OCI-LY3 (cell line): ENCODE data around the gene LEMD1.

Experiments used
- EZH2phosphoT487 ChIP-seq: fragments of 200-600 bp; shearing (Covaris generic); IDR thresholded peaks from 2 replicates; pipeline ENCODE4 v1.6.1; 2018; ENCODE audit warnings: antibody characterized with exemption, mixed run types, low read depth
- TF ChIP-seq, protein P1 (sequence below): fragments of 200-600, 300-600 bp; sonication (generic); IDR thresholded peaks from 2 replicates; pipeline ENCODE4 v1.5.1; 2014; ENCODE audit warnings: antibody characterized with exemption, low read length, low read depth

DNA sequence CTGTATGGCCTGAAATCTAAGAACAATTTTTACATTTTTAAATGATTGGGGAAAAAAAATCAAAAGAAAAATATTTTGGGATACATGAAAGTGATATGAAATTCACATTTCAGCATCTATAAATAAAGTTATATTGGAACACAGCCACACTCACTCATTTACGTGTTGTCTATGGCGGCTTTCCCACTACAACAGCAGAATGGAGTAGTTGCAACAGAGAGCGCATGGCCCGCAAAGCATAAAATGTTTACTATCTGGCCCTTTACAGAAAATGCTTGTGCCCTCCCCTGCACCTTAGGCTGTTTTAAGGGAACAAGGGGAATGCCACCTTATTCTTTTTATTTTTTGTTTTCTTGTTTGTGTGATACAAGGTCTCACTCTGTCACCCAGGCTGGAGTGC lies 68.7 kb downstream of the LEMD1 start:
- TF ChIP-seq, protein P1, sequence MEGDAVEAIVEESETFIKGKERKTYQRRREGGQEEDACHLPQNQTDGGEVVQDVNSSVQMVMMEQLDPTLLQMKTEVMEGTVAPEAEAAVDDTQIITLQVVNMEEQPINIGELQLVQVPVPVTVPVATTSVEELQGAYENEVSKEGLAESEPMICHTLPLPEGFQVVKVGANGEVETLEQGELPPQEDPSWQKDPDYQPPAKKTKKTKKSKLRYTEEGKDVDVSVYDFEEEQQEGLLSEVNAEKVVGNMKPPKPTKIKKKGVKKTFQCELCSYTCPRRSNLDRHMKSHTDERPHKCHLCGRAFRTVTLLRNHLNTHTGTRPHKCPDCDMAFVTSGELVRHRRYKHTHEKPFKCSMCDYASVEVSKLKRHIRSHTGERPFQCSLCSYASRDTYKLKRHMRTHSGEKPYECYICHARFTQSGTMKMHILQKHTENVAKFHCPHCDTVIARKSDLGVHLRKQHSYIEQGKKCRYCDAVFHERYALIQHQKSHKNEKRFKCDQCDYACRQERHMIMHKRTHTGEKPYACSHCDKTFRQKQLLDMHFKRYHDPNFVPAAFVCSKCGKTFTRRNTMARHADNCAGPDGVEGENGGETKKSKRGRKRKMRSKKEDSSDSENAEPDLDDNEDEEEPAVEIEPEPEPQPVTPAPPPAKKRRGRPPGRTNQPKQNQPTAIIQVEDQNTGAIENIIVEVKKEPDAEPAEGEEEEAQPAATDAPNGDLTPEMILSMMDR = no peak
- no peak for TF ChIP-seq EZH2phosphoT487
